A549 (cell line): Measurements from ENCODE around the gene SLC17A8. TPM values are rescaled to one million over a fixed set of nuclear protein-coding genes. Genes with fewer than 3 reads are reported as not detected.
"Not testable (repeated sequence)": the region's sequence is repeated elsewhere in the genome, so short reads cannot be mapped to it uniquely, and the experiment has no call there.

Source experiments
- ATAC-seq, 2 experiments: fragments of 200-7000 bp in 1 of 2; fragments of >200 bp in 1 of 2; cut with Nextera tagmentation in 1 of 2; cut with Tn5 transposase in 1 of 2; 3 replicates each; pipeline versions ENCODE4 v1.8.0 to v1.9.1; 2018 to 2020; ENCODE audit warnings: mild to moderate bottlenecking in 1 of 2, moderate library complexity in 1 of 2
- CTCF ChIA-PET: fragments of 300-600 bp; sonication (Branson Sonifier 250); formaldehyde crosslinking; extraction: SDS; loops from one replicate; lab custom pipeline; 2021; ENCODE audit warnings: antibody characterized with exemption, inconsistent platforms; lab: Yijun Ruan, JAX
- POLR2A ChIA-PET: fragments of 350-600 bp; formaldehyde crosslinking; extraction: SDS; loops from one replicate; lab custom pipeline; 2021; ENCODE audit warnings: antibody characterized with exemption, inconsistent platforms; lab: Yijun Ruan, JAX
- DNase-seq, 2 experiments: peaks; one replicate each; pipeline versions ENCODE4 v3.0.0 to v3.0.0-alpha.2; 2011 to 2016; ENCODE audit warnings: low read depth in 1 of 2, low spot score in 1 of 2
- FAIRE-seq: peaks from 2 replicates; lab custom pipeline; 2011; peaks lifted over from hg19 to GRCh38; lab: Jason Lieb, UNC
- H3K27ac ChIP-seq, 2 experiments: fragments of >200 bp; sonication (Bioruptor Twin); formaldehyde crosslinking; 3 replicates each; pipeline ENCODE4 v1.5.1; 2016 to 2017
- H3K4me1 ChIP-seq: fragments of >200 bp; sonication (Bioruptor Twin); formaldehyde crosslinking; 3 replicates; pipeline ENCODE4 v1.6.1; 2016
- H3K4me2 ChIP-seq: fragments of >200 bp; sonication (Bioruptor Twin); formaldehyde crosslinking; 3 replicates; pipeline ENCODE4 v1.6.1; 2016
- H3K4me3 ChIP-seq: fragments of >200 bp; sonication (Bioruptor Twin); formaldehyde crosslinking; 3 replicates; pipeline ENCODE4 v1.5.1; 2016
- H3K9me3 ChIP-seq: fragments of >200 bp; sonication (Bioruptor Twin); formaldehyde crosslinking; 3 replicates; pipeline ENCODE4 v1.6.1; 2016
- CEBPB ChIP-seq, 2 experiments: fragments of >200 bp in 1 of 2; sonication (Bioruptor Twin) in 1 of 2; formaldehyde crosslinking in 1 of 2; IDR thresholded peaks; 2 replicates each; pipeline ENCODE4 v1.6.1; 2012 to 2016
- CHD2 ChIP-seq: fragments of 150-350 bp; IDR thresholded peaks from 2 replicates; pipeline ENCODE4 v1.6.1; 2014; ENCODE audit warnings: low read length; ENCODE audit not compliant: partially characterized antibody
- EHF ChIP-seq: fragments of 250-450 bp; sonication (Bioruptor Pico); IDR thresholded peaks from 2 replicates; pipeline ENCODE4 v1.5.0; 2020; ENCODE audit warnings: mild to moderate bottlenecking
- FOXS1 ChIP-seq: fragments of 250-450 bp; sonication (Bioruptor Pico); IDR thresholded peaks from 2 replicates; pipeline ENCODE4 v1.5.0; 2020; ENCODE audit warnings: mild to moderate bottlenecking, moderate library complexity
- GATA3 ChIP-seq: IDR thresholded peaks from 2 replicates; pipeline ENCODE4 v1.6.1; 2012; ENCODE audit warnings: borderline replicate concordance
- HOXB5 ChIP-seq: fragments of 250-450 bp; sonication (Bioruptor Pico); IDR thresholded peaks from 2 replicates; pipeline ENCODE4 v1.5.0; 2020; ENCODE audit warnings: mild to moderate bottlenecking, moderate library complexity
- JUN ChIP-seq, 2 experiments: fragments of >200 bp; sonication (Bioruptor Twin); formaldehyde crosslinking; IDR thresholded peaks; 2 replicates in 1 of 2; 3 replicates in 1 of 2; pipeline ENCODE4 v1.6.1; 2016 to 2017
- JUNB ChIP-seq: fragments of >200 bp; sonication (Bioruptor Twin); formaldehyde crosslinking; IDR thresholded peaks from 2 replicates; pipeline ENCODE4 v1.6.1; 2016
- KDM1A ChIP-seq: fragments of 200-600 bp; sonication (generic); IDR thresholded peaks from 2 replicates; pipeline ENCODE4 v1.6.1; 2016; ENCODE audit warnings: low read depth, mild to moderate bottlenecking
- MAFK ChIP-seq: fragments of 450-650 bp; IDR thresholded peaks from 2 replicates; pipeline ENCODE4 v1.6.1; 2014; ENCODE audit not compliant: partially characterized antibody
- MYC ChIP-seq: IDR thresholded peaks from 2 replicates; pipeline ENCODE4 v1.6.1; 2012; ENCODE audit warnings: mild to moderate bottlenecking, inconsistent platforms, low read length, improper control_type of control experiment, borderline replicate concordance
- RFX5 ChIP-seq: fragments of 450-650 bp; IDR thresholded peaks from 2 replicates; pipeline ENCODE4 v1.7.1; 2014; ENCODE audit warnings: antibody characterized with exemption, mild to moderate bottlenecking, moderate library complexity
- TFCP2L1 ChIP-seq: fragments of 250-450 bp; sonication (Bioruptor Pico); IDR thresholded peaks from 2 replicates; pipeline ENCODE4 v1.5.0; 2021; ENCODE audit warnings: mild to moderate bottlenecking
- TP53 ChIP-seq: fragments of 250-450 bp; sonication (Bioruptor Pico); IDR thresholded peaks from 2 replicates; pipeline ENCODE4 v1.5.0; 2021; ENCODE audit warnings: mild to moderate bottlenecking, moderate library complexity
- ZC3H11A ChIP-seq: fragments of 450-650 bp; IDR thresholded peaks from 2 replicates; pipeline ENCODE4 v1.6.1; 2014; ENCODE audit warnings: antibody characterized with exemption, mild to moderate bottlenecking
- ZFP36 ChIP-seq: fragments of 450-650 bp; IDR thresholded peaks from 2 replicates; pipeline ENCODE4 v1.6.1; 2014; ENCODE audit warnings: borderline replicate concordance; ENCODE audit not compliant: partially characterized antibody
- WGBS: methylation state at CpG from one replicate; pipeline ENCODE4 v1.1.6; 2017; ENCODE audit errors: missing lambda C conversion rate; 5-methylcytosine and 5-hydroxymethylcytosine counted together
- polyA minus RNA-seq: library from RNA; depleted of rRNA, polyadenylated mRNA; stranded (reverse); fragments of >200 nt; gene quantifications from 2 replicates; pipeline ENCODE4 v1.2.3, GENCODE V29; 2011; rRNA and poly(A)+ RNA removed
- polyA plus RNA-seq, 4 experiments: library from polyadenylated mRNA; depleted of rRNA in 3 of 4; stranded (reverse); fragments of >200 nt; fragmentation: RNase III in 1 of 4; extraction: RNeasy Plus Mini Kit Qiagen cat#74134 plus additional on column Dnase treatment in 1 of 4; gene quantifications; 2 replicates in 3 of 4; 3 replicates in 1 of 4; pipeline ENCODE4 v1.2.3, GENCODE V29; 2011 to 2017
- TF ChIP-seq, protein P1 (sequence below): fragments of 200-600 bp; sonication (generic); IDR thresholded peaks from 2 replicates; pipeline ENCODE4 v1.6.1; 2016; ENCODE audit warnings: antibody characterized with exemption, mild to moderate bottlenecking, moderate library complexity
- TF ChIP-seq, protein P2 (sequence below): IDR thresholded peaks from 2 replicates; pipeline ENCODE4 v1.6.1; 2012

SLC17A8 gene
- polyA plus RNA-seq (2011; rRNA removed) = 0.04 and 0.05 TPM in 2 replicates
- not detected in 2 replicates for polyA plus RNA-seq (2012; cell fraction: cytosol; rRNA removed)
- polyA plus RNA-seq (2012; cell fraction: nucleus; rRNA removed) = not detected in 2 replicates
- 0.03 TPM in 2 of 3 replicates, not detected in the other for polyA plus RNA-seq (2017; fragmentation: RNase III; extraction: RNeasy Plus Mini Kit Qiagen cat#74134 plus additional on column Dnase treatment)
- 0.58 TPM in 1 of 2 replicates, not detected in the other for polyA minus RNA-seq

DNA sequence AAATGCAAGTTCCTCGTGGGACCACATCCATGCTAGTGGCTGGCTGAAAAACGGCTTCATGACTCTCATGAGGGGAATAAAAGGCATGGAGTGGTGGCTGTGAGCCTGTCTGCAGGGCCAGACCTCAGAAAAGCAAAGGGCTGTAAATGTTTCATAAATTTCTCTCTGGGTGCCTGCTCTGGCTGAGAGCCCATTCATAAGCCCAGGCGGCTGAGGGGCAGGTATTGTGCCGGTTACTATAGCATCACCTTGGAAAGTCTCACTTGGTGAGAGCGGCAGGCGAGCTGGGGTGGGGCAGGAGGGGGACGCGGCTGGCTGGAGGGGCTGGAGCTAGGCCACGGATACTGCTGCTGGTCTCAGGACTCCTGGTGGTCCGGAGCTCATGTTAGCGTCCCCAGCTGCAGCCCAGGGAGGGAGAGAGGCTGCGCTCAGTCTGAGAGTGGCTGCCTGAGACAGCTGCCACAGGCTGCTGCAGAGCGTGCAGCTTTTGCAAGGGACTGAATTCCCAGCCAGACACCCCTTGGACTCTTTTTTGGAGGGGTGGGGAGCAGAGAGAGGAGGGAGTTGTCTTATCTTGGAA is at the start of gene SLC17A8:
Gene SLC17A8 (plus strand): TSS at position 431 of the 580 bp plus-strand sequence. CDS start 318 bp downstream, outside the sequence.
- Histone ChIP-seq H3K27ac (no peak within 1 kb of the TSS), H3K4me2 (no peak within 1 kb of the TSS), H3K4me3 (no peak within 1 kb of the TSS), H3K9me3 (no peaks in the 10 kb centered on the region), H3K4me1 (0 out of 3 replicates have a peak, but pooled peaks cover 7% of the 10 kb centered on the region)
- CTCF ChIA-PET = interaction anchor here (1.3 kb wide), 1 partner anchor 8 kb away, joined by 3 read pairs; no protein-coding TSS in a partner anchor
- FAIRE-seq = no peak
- no peak for DNase-seq
- ATAC-seq = peak; percentile 33 to 68; a peak in 4 of 6 replicates
- WGBS = 55% methylated on average over 12 of the region's 13 CpGs
- POLR2A ChIA-PET = no interaction called here
- TF ChIP-seq, protein P1, sequence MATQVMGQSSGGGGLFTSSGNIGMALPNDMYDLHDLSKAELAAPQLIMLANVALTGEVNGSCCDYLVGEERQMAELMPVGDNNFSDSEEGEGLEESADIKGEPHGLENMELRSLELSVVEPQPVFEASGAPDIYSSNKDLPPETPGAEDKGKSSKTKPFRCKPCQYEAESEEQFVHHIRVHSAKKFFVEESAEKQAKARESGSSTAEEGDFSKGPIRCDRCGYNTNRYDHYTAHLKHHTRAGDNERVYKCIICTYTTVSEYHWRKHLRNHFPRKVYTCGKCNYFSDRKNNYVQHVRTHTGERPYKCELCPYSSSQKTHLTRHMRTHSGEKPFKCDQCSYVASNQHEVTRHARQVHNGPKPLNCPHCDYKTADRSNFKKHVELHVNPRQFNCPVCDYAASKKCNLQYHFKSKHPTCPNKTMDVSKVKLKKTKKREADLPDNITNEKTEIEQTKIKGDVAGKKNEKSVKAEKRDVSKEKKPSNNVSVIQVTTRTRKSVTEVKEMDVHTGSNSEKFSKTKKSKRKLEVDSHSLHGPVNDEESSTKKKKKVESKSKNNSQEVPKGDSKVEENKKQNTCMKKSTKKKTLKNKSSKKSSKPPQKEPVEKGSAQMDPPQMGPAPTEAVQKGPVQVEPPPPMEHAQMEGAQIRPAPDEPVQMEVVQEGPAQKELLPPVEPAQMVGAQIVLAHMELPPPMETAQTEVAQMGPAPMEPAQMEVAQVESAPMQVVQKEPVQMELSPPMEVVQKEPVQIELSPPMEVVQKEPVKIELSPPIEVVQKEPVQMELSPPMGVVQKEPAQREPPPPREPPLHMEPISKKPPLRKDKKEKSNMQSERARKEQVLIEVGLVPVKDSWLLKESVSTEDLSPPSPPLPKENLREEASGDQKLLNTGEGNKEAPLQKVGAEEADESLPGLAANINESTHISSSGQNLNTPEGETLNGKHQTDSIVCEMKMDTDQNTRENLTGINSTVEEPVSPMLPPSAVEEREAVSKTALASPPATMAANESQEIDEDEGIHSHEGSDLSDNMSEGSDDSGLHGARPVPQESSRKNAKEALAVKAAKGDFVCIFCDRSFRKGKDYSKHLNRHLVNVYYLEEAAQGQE = no peak
- TF ChIP-seq MYC = no peak
- TF ChIP-seq ZFP36 = no peak
- no peak for TF ChIP-seq RFX5
- no peak for TF ChIP-seq CHD2
- no peak for TF ChIP-seq EHF (CRISPR knock-in tag)

DNA sequence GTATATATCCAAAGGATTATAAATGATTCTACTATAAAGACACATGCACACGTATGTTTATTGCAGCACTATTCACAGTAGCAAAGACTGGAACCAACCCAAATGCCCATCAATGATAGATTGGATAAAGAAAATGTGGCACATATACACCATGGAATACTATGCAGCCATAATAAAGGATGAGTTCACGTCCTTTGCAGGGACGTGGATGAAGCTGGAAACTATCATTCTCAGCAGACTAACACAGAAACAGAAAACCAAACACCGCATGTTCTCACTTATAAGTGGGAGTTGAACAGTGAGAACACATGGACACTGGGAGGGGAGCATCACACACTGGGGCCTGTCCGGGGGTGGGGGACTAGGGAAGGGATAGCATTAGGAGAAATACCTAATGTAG is 48.7 kb upstream of the SLC17A8 start:
- DNase-seq, POLR2A ChIA-PET, ATAC-seq, H3K4me3 ChIP-seq, FAIRE-seq, H3K27ac ChIP-seq, H3K4me2 ChIP-seq, H3K4me1 ChIP-seq: not testable (repeated sequence)
- CTCF ChIA-PET = interaction anchor here (0.6 to 1.4 kb wide), 2 partner anchors 40 to 247 kb away, joined by 3 to 5 read pairs; no protein-coding TSS in a partner anchor
- WGBS = 89% methylated on average over 5 of the region's 5 CpGs
- peaks cover 27% of the 10 kb centered on the region for H3K9me3 ChIP-seq

DNA sequence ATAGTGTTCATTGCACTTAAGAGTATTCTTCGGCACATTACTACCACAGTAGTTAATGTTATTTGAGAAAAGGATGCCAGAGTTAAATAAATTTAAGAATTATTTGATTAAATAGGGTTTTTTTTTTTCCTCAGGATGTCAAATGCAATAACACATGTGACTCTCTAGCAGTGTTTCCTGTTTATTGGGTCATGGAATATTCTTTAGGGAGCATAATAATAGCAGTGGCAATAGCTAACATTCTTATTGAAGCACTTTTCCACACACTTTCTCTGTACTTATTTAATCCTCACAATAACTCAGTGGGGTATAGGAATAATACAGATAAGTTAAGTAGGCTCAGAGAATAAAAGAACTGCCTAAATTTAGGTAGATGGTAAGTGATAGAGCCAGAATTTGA is 45.6 kb upstream of the SLC17A8 start:
- no peak overlapping the region for H3K27ac ChIP-seq
- no peaks in the 10 kb centered on the region for H3K4me1 ChIP-seq
- FAIRE-seq = no peak
- POLR2A ChIA-PET = no interaction called here
- WGBS = 96% methylated on average over 1 of the region's 1 CpG
- CTCF ChIA-PET = no interaction called here
- DNase-seq = no peak
- no peak for ATAC-seq
- no peak for TF ChIP-seq TFCP2L1 (CRISPR knock-in tag)
- no peak for TF ChIP-seq TP53
- no peak for TF ChIP-seq CHD2
- no peak for TF ChIP-seq MAFK
- no peak for TF ChIP-seq ZFP36
- TF ChIP-seq CEBPB (IDR thresholded peaks at IDR 0.05) = no peak
- TF ChIP-seq ZC3H11A = no peak
- no peak for TF ChIP-seq GATA3
- TF ChIP-seq FOXS1 (CRISPR knock-in tag) = no peak
- TF ChIP-seq KDM1A = no peak
- TF ChIP-seq MYC = no peak
- TF ChIP-seq JUNB = no peak
- TF ChIP-seq HOXB5 (CRISPR knock-in tag) = no peak
- TF ChIP-seq, protein P2, sequence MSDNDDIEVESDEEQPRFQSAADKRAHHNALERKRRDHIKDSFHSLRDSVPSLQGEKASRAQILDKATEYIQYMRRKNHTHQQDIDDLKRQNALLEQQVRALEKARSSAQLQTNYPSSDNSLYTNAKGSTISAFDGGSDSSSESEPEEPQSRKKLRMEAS = no peak
- no peak for TF ChIP-seq JUN (IDR thresholded peaks at IDR 0.05)
- H3K9me3 ChIP-seq = peaks cover 8% of the 10 kb centered on the region; the same call in 2 of the 3 replicates
- no peak overlapping the region for H3K4me3 ChIP-seq
- H3K4me2 ChIP-seq = no peak overlapping the region
